Endothelial cell (in vitro differentiated cells): ENCODE data around the gene XRCC1. TPM values are rescaled to one million over a fixed set of nuclear protein-coding genes. Genes with fewer than 3 reads are reported as not detected.
"Not testable (repeated sequence)": the region's sequence is repeated elsewhere in the genome, so short reads cannot be mapped to it uniquely, and the experiment has no call there.

Experiments
- DNase-seq: peaks from one replicate; pipeline ENCODE4 v3.0.0; 2021; ENCODE audit warnings: low spot score
- H3K27ac Mint-ChIP-seq: one replicate; pipeline ENCODE4 v1.8.0; 2021; ENCODE audit warnings: mixed read lengths, inconsistent platforms; ENCODE audit not compliant: unreplicated experiment
- H3K27me3 Mint-ChIP-seq: one replicate; pipeline ENCODE4 v1.8.0; 2021; ENCODE audit warnings: mild to moderate bottlenecking, moderate library complexity, mixed read lengths, inconsistent platforms; ENCODE audit not compliant: unreplicated experiment
- H3K36me3 Mint-ChIP-seq: one replicate; pipeline ENCODE4 v1.8.0; 2021; ENCODE audit warnings: mild to moderate bottlenecking, low read depth, mixed read lengths, inconsistent platforms; ENCODE audit not compliant: unreplicated experiment
- H3K4me1 Mint-ChIP-seq: one replicate; pipeline ENCODE4 v1.8.0; 2021; ENCODE audit warnings: mild to moderate bottlenecking, mixed read lengths, inconsistent platforms; ENCODE audit not compliant: unreplicated experiment
- H3K4me3 Mint-ChIP-seq: one replicate; pipeline ENCODE4 v1.8.0; 2021; ENCODE audit warnings: mild to moderate bottlenecking, mixed read lengths, inconsistent platforms; ENCODE audit not compliant: unreplicated experiment
- H3K9me3 Mint-ChIP-seq: one replicate; pipeline ENCODE4 v1.8.0; 2021; ENCODE audit warnings: mixed read lengths, inconsistent platforms; ENCODE audit not compliant: unreplicated experiment
- CTCF ChIP-seq: fragments of 200-600 bp; sonication (generic); IDR thresholded peaks from one replicate; pipeline ENCODE4 v1.5.0; 2021; ENCODE audit warnings: antibody characterized with exemption; ENCODE audit not compliant: unreplicated experiment
- total RNA-seq: library from RNA; stranded (reverse); fragmentation: NEBNext Ultra II Directional; extraction: Animal tissue kit (Norgen Biotek cat#: 25700); gene quantifications from one replicate; pipeline ENCODE4 v1.2.1, GENCODE V29; 2021; ENCODE audit not compliant: unreplicated experiment

The XRCC1 gene
- total RNA-seq, 1 donor from 2014 or later = 45.1 TPM

- H3K4me3 Mint-ChIP-seq = no peak overlapping the region
- H3K9me3 Mint-ChIP-seq = no peaks in the 10 kb centered on the region
- TF ChIP-seq CTCF = no peak
- H3K4me1 Mint-ChIP-seq = peaks cover 29% of the 10 kb centered on the region
- peaks cover 18% of the 10 kb centered on the region for H3K27me3 Mint-ChIP-seq
- DNase-seq = no peak
- H3K36me3 Mint-ChIP-seq = peaks cover 25% of the 10 kb centered on the region
- H3K27ac Mint-ChIP-seq = no peak overlapping the region
These were observed 17.5 kb upstream of the XRCC1 start for GRCh38 chr19:43592800-43593350.

- H3K4me1 Mint-ChIP-seq = peaks cover 22% of the 10 kb centered on the region
- no peak for TF ChIP-seq CTCF
- no peaks in the 10 kb centered on the region for H3K9me3 Mint-ChIP-seq
- peaks cover 25% of the 10 kb centered on the region for H3K36me3 Mint-ChIP-seq
- H3K27me3 Mint-ChIP-seq = peaks cover 18% of the 10 kb centered on the region
- H3K27ac Mint-ChIP-seq = no peak overlapping the region
- DNase-seq = no peak
- no peak overlapping the region for H3K4me3 Mint-ChIP-seq
These were observed 16.8 kb upstream of the XRCC1 start for GRCh38 chr19:43591904-43592772.

DNA sequence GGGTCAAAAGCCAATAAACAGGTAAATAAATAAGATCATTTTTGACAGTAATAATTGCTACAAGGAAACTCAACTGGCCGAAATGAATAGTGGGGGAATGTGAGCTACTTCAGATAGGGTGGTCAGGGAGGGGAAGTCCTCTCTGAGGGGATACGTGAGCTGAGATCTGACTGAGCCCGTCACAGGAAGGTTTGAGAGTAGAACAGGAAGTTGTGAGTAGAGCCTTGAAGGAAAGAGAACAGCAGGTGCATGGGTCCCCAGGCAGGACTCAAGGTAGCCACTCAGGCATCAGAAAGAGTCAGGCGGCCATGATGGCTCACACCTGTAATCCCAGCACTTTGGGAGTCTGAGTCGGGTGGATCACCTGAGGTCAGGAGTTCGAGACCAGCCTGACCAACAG is 14.4 kb upstream of the XRCC1 start:
- Mint-ChIP-seq H3K9me3 (no peaks in the 10 kb centered on the region), H3K4me1 (peaks cover 10% of the 10 kb centered on the region), H3K27me3 (peaks cover 11% of the 10 kb centered on the region), H3K27ac (no peak overlapping the region), H3K36me3 (peaks cover 29% of the 10 kb centered on the region), H3K4me3 (peak overlapping the region; percentile 58)
- TF ChIP-seq CTCF = no peak
- no peak for DNase-seq

DNA sequence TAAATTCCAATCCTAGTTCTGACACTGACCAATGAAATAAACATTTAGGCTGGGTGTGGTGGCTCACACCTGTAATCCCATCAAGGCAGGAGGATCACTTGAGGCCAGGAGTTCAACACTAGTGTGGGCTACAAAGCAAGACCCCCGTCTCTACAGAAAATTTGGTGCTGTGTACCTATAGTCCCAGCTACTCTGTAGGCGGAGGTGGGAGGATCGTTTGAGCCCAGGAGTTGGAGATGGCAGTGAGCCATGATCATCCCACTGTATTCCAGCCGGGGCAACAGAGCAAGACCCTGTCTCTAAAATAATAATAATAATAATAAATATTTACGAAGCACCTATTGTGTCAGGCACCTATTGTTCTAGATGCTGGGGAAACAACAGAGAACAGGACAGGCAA is 13.9 kb upstream of the XRCC1 start:
- no peak overlapping the region for H3K4me3 Mint-ChIP-seq
- no peaks in the 10 kb centered on the region for H3K9me3 Mint-ChIP-seq
- peaks cover 10% of the 10 kb centered on the region for H3K4me1 Mint-ChIP-seq
- no peak overlapping the region for H3K27ac Mint-ChIP-seq
- DNase-seq = no peak
- H3K36me3 Mint-ChIP-seq = peaks cover 29% of the 10 kb centered on the region
- peaks cover 12% of the 10 kb centered on the region for H3K27me3 Mint-ChIP-seq
- TF ChIP-seq CTCF = no peak

DNA sequence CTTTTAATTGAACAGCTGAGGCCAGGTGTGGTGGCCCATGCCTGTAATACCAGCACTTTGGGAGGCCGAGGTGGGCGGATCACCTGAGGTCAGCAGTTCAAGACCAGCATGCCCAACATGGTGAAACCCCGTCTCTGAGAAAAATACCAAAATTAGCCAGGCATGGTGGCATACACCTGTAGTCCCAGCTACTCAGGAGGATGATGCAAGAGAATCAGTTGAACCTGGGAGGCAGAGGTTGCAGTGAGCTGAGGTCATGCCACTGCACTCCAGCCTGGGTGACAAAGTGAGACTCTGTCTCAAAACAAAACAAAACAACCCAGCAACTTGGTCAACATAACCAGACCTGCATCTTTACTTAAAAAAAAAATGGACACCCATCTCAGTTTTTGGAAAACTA is 11.7 kb upstream of the XRCC1 start:
- H3K36me3 Mint-ChIP-seq = peaks cover 17% of the 10 kb centered on the region
- H3K27me3 Mint-ChIP-seq = peaks cover 10% of the 10 kb centered on the region
- not testable (repeated sequence) for H3K27ac Mint-ChIP-seq, H3K9me3 Mint-ChIP-seq, H3K4me1 Mint-ChIP-seq, H3K4me3 Mint-ChIP-seq, DNase-seq
